HL-60 (cell line): ENCODE measurements around the gene METTL16.

Experiments used
- CTCF ChIP-seq: IDR thresholded peaks from one replicate; pipeline ENCODE4 v1.5.1; 2011; ENCODE audit warnings: low read length, control low read depth, inconsistent platforms; ENCODE audit not compliant: insufficient read depth
- GABPA ChIP-seq: IDR thresholded peaks from 2 replicates; pipeline ENCODE4 v1.6.1; 2012; ENCODE audit warnings: low read depth
- POLR2AphosphoS5 ChIP-seq: IDR thresholded peaks from 2 replicates; pipeline ENCODE4 v1.6.1; 2012; ENCODE audit warnings: low read depth
- REST ChIP-seq: IDR thresholded peaks from 2 replicates; pipeline ENCODE4 v1.6.1; 2012; ENCODE audit warnings: low read depth; ENCODE audit not compliant: insufficient replicate concordance
- SPI1 ChIP-seq: IDR thresholded peaks from 2 replicates; pipeline ENCODE4 v1.6.1; 2012; ENCODE audit warnings: low read depth, mild to moderate bottlenecking, borderline replicate concordance

GRCh38 chr17:2511462-2512369 is at the start of gene METTL16:
- TF ChIP-seq CTCF = no peak
- TF ChIP-seq REST = peak; percentile 29
- no peak for TF ChIP-seq GABPA
- peak; percentile 90 for TF ChIP-seq POLR2AphosphoS5
- peak; percentile 15; the same call in 1 of the 2 replicates for TF ChIP-seq SPI1
